NOMO-1 treated with dmso at 0.1 percent for 144 hours (cell line): ENCODE measurements around the gene ACSS1.

ENCODE experiments used
- DNase-seq: peaks from one replicate; lab custom pipeline; 2025; ENCODE audit not compliant: unreplicated experiment; lab: John Stamatoyannopoulos, UW

ACSS1 gene

DNA sequence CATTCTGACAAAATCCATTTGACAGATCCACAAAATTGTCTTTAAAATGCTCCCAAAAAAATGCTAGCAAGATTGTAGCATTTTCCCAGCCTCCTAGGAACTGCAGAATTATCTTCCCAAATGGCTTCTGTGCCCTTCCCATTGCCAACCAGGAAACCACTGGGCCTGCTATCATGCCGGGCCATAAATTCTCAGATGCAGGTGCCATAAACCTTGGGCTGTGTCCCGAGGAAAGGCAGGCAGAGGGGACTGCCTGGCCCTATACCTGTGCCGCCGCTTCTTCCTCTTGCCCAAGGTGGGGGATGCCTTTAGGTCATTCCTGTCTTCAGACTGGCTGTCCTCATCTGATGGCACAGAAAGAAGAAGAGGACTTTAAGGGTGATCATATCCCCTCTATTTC, 21.2 kb upstream of the ACSS1 start:
- DNase-seq: no peak

DNA sequence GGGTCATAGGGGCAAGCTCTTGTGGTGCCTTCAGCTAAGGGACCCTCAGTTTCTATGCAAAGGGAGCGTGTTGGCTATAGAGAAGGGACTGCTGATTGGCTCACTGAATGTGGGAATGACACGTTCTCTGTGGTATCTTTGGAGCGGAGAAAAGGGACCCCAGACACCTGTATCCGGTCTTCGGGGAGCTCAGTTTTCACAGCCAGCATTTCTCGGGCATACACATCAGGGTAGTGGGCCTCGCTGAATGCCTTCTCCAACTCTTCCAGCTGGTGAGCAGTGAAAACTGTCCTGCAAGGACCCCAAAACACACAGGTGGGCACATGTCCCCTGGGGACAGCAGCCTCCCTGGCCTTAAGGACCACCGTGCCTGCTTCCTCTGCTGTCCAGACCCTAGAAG, 20.7 kb upstream of the ACSS1 start:
- DNase-seq: no peak

DNA sequence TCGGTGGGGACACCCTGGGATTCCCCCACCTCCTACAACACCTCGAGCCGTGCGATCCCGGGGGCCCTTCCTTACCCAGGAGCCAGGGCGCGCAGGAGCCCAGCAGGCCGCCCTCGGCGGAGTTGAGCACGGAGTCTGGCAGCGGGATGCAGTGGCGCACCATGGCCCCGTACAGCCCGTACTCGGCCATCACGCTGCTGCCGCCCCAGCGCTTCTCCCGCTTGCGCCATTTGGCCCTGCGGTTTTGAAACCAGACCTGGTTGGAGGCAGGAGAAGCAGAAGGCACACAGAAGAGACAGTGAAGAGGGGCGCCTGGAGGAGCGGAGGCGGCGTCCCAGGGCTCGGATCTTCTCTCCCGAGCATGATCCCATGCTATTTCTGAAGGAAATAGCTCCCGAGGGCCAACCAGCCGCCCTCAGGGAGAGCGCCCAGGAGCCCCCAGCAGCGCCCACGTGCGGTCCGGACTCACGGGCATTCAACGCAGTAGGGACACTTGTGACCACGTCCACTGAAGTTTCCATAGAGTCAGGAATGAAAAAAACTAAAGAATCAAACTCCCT, 19.8 kb upstream of the ACSS1 start:
- no peak for DNase-seq

DNA sequence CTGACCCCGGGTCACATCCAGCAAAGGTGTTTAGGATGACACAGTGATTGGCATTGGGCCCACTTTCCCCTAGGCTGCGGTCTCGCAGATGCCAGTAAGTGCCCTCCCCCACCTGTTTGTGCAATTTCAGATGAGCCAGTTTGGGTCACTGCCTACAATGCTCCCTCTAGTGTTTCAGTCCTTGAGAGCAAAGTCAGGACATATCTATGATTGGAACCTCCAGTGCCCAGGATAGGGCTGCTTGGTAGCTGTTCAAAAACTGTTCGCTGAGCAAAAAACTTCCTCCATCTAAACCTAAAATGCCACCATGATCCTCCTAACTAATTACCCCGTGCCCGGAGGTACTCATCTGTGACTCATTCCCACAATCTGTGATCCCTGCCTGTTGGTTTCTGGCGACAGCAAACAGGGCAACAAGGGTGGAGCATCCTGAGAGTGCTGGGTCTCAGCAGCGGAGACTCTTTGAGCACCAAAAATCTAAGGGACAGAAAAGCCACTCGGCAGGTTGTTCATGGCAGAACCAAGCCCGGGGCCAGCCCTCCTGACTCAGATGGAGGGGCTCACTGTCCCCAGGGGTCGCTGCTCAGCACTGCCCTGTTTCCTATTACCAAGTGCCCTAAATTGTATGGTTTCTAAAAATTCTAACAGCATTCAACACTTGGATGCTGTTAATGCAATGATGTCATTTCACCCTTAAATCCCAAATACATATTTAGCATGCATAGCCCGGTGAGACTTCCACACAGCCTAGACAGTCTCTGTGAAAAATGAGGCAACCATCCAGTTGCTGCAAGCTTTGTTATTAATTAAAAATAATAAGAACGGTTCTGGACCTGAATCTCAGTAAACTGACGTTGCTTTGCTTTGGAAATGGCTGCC, 19.0 kb upstream of the ACSS1 start:
- no peak for DNase-seq

DNA sequence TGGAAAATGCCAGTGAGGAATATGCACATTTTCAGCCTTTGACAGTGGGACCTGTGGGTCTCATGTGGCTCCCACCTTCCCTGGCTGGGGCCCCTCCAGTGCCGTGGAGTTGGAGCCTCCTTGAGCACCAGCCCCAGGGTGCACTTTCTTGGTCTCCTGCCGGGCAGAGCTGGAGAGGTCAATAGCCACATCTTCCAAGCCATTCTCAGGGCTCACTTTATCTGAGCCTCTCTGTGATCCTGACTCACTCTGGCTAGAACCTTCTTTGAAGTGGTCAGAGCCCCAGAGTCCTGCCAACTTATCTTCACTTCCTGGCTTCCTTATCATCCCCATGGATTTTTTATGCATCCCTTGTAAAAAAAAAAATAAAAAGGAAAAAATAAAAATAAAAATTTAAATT, 18.3 kb upstream of the ACSS1 start:
- no peak for DNase-seq

DNA sequence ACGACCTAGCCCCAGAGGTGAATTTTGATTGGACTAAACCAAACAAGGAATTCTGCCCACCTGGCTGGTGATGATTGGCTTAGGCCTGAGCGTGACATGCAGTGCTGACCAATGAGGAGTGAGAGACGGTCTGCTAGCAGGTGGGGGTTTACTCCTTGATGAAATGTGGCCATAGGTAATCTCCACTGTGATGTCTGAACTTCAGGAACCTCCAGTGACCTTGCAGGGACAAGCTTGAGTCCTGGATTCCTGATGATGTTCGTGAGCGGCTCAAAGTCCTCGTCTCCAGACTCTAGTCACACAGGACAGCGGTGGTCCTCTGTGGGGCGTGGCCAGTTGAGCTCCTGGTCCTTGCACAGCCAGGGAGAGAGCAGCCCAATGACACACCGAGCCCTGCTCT, 15.6 kb upstream of the ACSS1 start:
- no peak for DNase-seq

DNA sequence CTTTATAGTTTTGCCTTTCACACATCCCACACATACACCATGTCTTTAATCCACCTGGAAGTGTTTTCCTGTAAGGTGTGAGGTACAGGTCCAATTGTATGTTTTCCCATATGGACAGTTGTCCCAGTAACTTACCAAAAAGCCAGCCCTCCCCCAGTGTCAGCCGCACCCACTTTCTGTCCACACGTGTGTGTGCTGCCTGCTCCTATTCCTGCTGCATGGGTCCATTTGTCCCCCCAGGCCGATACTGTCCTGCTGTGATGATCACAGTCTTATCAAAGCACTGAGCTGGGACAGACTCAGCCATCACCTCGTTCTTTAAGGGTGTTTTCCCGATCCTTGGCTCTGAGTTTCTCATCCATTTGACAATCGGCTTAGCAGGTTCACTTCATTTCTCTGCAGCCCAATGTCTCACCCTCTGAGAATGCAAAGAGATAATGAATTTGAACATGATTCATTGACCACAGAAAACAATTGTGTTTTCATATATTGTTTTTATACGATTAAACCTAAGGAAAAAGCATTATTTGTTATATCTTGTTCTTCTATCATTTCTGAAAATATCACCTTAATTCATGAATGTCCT, 14.4 kb upstream of the ACSS1 start:
- DNase-seq: no peak

DNA sequence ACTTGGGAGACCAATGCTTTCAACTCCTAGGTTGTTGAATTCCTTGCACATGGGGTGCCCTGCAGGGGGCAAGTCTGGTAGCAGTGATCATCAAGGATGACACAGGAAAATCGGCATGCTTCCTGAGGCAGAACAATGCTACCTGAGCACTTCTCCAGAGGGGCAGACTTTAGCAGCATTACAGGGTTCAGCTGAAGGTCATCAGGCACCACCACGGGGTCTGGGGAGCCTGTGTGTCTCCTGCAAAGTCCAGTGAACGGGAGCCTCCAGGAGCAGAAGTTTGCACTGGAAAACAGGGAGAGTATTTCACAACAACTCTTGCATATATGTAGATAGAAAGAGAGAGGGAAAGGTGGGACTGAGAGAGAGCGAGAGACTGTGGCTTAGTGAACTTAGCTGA, 13.8 kb upstream of the ACSS1 start:
- DNase-seq: no peak

DNA sequence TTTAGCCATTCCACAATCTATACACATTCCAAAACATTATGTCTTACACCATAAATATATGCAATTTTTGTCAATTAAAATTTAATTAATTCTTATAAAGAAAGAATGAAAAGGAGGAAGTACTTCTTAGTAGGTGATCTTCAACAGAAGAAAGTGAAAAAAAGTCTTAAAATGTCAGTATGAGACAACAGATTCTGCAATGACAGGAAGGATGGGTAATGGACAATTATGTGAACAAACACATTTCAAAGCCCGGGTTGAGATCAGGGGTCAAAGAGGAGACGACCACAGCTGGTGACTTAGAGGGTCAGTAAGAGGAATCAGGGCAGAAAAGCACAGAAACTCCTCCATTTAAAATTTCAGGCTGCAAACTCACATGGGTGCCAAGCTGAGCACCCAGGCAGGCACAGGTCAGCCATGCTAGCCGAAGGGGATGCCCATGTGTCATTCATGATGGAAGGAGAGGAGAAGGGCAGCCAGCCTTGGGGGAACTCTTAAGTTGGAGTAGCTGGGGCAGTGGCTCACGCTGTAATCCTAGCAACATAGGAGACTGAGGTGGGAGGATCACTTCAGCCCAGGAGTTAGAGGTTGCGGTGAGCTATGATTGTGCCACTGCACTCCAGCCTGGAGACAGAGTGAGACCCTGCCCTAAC, 13.0 kb upstream of the ACSS1 start:
- DNase-seq: no peak

DNA sequence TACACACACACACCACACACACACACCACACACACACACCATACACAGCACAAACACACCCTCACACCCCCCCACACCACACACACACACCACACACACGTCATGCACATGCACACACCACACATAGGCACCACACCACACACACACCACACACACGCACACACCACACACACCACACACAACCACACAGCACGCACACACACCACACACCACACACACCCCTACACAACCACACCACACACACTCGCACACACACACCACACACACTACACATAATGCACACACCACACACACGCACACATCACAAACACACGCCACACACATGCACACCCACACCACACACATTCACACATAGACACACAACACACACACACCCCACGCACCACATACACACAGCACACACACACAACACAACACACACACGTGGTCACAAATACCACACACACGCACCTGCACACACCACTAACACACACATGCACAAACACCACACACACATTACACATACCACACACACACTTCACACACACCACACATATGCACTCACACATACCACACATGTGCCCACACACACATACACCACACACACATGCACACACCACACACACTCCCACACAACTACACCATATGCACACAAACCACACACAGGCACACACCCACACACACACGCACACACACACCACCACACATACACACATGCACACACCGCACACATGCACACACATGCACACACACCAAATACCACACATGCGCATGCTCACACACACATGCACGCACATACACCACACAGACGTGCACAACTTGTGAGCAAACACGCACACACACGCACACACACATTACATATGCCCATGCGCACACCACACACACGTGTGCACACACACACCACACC, 9.4 kb upstream of the ACSS1 start:
- DNase-seq: no peak

DNA sequence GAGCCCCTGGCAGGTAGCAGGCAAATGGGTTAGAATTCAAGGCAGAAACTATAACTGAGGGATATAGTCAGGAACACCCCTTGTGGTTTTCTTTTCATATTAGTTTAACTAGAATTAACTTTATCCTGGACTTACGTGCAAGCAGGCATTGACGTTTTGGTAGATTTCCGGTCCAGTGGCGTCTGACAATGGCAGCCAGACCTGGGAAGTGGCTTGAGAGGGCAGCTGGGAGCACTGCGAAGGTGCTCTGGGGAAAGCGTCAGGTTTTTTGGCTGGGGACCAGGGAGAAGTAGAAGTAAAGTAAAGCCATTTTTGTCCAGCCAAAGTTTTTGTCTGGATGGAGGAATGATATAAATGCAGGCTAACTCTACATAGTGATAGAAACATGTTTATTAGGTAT, 8.4 kb upstream of the ACSS1 start:
- DNase-seq: no peak

DNA sequence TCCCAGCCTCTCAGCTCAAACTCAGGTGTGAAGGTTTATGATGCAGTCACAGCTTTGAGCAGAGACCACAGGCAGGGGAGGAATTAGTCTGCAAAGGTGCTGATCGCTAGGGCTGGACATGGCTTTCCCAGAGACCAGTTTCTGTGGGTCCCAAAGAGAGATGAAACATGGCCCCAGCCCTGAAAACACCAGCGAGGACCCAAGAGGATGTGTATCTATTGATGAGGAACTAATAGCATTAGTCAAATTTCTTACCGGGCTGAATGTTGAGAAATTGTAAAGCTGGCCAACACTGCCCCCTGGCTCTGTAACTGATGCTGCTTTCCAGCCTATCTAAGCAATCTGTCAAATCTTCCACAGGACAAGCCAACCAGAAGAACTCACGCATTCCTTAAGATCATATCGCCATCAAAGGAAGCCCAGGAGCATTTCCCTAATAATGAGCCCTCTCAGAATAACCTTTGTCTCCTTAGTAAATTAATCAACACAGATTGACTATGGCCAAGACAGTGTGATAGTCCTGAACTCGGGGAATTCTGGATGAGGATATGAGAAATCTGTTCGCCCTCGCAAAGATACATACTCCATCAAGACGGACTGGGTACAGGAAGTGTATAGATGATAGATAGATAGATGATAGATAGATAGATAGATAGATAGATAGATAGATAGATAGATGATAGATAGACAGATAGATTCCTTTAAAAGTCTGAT, 7.8 kb upstream of the ACSS1 start:
- no peak for DNase-seq

DNA sequence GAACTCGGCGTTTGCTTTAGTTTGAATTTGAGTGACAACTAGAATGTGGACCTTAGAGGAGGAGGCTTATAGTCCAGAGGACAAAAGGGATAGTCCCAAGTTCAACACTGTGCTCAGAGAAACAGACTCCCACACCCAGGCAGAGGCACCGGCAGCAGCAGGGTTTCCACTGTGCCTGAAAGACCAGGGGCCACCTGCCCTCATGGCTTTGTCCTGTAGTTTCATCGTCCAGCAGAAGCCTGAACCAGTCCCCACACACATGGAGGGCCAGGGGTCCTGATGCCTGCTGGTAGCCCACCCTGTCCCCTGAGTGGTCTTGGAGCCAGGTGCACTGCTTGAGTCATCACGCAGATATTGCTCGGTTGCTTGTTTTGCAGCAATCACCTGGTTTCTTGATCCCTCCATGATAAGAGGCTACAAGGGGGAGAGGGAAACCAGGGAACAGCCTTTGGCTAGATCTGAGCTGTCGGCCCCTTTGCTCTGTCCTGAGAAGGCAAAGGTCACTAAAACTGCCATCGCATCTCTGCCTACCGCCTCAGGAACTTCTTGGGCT, 7.2 kb upstream of the ACSS1 start:
- no peak for DNase-seq

DNA sequence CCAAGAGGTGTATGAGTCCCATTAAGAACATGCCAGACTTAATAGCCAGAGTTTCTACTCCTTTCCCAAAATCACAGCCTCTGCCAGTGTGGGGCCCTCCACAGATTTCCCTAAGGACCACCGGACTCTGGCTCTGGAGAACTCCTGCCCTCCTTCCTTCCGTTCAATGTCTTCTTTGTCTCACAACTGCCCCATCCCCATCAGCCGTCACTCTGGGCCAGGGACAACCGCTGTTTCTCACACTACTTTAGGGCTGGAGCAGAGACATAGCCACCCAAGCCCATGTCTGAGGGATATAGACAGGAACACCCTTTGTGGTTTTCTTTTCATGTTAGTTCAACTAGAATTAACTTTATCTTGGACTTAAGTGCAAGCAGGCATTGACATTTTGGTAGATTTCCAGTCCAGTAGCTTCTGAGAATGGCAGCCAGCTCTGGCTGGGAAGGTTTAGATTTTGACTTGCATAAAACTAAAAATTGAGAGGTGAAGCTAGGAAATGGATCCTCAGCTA, 6.7 kb upstream of the ACSS1 start:
- no peak for DNase-seq

DNA sequence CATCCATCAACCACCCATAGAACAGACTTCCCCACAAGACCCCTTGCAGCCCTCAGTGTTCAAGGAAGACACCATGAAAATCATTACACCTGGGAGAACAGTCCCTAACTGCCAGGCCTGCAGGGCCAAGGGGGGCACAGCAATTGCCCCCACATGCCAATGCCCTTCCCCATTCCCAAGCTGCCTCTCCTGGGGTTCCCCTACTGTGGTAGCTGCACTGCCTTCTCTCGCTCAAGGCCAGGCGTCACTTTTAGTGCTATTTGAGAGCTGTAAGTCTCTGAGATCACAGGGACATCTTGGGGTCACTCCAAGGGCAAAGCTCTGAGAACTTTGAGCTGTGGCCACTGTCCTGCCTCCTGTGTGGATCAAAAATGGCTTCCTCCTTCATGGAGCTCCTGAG, 6.0 kb upstream of the ACSS1 start:
- no peak for DNase-seq

DNA sequence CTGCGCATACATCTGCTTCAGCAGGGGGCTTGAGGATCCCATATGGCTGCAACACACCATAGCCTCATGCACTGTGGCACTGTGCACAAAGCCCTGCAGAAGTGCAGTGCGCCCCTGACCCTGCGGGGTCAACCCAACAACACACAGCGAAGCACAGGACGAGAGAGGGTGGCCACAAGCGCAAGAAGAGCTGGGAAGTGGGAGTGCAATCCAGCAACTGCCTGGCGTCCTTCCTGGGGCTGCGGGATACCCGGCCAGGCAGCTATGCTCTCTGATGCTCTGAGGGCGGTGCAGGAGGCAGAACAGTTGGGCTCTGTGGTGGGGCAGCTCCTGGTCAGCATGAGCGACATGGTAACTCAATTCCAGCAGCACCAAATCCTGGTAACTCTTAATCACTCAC, 5.6 kb upstream of the ACSS1 start:
- DNase-seq: no peak

DNA sequence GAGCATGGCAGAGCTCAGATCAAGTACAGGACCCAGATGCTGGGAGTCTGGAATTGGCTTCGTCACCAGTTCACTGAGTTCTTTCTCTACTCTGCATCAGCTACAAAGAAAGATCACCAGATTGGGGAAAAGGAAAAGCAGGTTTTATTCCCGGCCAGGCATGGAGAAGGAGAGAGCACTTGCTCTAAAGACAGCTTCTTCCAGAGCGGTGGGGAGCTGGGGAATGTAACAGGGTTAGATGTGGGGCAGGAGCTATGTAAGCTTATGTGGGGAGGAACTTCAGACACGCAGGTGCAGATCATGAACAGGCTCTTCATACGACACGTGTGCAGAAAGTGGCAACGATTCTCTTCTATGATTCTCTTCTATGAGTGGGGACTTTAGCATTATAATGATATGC, 4.9 kb upstream of the ACSS1 start:
- DNase-seq: no peak

DNA sequence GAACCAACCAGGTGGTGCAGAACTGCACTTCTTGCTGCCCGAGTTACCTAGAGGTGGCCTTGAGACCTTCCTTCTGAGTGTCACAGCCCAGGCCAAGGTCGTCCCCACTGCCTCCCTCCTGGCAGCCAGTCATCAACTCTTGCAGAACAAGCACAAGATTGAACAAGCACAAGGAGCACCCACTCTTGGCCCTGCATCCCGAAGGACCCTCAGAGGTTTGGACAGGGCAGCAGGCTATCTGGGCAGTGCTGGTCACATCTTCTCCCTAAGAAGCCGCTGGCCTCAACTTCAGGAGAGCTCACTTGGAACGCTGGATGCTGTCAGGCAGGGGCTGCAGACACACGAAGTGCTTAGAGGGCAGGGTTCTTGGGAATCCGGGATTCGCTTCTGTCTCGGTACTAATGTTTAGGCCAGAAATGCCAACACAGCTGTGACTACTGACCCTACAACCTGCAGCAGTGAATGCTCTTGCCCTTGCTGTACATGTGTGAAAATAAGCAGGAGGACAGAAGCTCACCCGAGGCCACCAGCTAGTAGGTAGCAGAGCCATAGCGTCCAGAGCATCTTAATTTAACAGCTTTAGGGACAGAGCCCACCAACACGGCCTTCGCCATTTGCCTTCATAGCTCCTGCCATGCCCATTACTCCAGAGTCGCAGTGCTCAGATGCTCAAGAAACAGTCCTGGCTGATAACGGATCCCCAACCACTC, 4.0 kb upstream of the ACSS1 start:
- no peak for DNase-seq

DNA sequence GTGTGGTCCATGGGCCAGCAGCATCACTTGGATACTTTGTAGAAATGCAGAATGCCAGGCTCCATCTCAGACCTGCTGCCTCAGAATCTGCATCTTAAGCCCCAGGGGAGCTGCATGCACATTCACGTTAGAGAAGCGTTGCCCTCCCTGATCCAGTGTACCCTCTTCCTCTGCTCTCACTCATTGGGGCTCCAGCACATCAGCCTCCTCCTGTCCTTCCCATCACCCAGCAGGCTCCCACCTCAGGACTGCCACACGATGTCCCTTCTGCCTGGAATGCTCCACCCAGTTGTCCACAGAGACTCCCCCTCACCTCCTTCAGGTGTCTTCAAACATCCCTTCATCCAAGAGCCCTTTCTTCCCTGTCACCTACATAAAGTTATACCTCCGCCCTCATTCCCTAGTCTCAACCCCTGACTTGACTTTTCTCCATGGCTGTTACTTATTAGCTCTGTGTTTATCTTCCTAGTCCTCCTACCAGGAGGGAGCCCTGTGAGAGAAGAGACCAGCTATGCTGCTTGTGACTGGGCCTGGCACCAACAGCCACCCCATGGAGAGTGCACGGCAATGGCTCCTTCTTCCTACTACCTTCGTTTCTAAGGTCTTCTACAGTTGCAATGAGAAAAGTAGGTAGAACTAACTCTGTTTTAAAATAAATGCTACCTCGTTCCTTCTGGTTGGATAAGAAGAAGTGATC, 3.3 kb upstream of the ACSS1 start:
- no peak for DNase-seq
